ENCODE results near the gene ANKRD28. TPM values are rescaled to one million over a fixed set of nuclear protein-coding genes. Genes with fewer than 3 reads are reported as not detected.

ANKRD28 gene
- total and polyA plus RNA-seq, 9 of the 15 experiments (the other 6 are each of a cell fraction or from before 2014, with no cell fraction given): 11.7 to 66.0 (median 36.7) TPM

DNA sequence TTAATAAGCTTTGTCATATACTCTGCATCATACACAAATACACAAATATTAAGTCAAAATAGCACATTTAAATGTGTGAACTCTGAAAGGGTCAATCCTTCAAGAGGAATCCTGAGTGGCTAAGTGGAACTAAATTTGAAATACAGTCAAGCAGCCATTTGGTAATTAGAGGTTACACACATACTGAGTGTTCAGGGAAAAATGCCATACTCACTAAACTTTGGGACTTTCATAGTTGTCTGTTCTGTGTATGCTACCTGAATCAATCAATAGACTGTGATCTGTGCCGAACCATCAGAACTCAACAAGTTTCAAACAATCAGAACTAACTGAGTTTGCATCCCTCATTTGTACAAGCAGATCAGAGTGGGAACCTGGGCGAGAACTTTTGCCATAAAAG, 15.3 kb downstream of the ANKRD28 start (continued):
- TF ChIP-seq, protein P1, sequence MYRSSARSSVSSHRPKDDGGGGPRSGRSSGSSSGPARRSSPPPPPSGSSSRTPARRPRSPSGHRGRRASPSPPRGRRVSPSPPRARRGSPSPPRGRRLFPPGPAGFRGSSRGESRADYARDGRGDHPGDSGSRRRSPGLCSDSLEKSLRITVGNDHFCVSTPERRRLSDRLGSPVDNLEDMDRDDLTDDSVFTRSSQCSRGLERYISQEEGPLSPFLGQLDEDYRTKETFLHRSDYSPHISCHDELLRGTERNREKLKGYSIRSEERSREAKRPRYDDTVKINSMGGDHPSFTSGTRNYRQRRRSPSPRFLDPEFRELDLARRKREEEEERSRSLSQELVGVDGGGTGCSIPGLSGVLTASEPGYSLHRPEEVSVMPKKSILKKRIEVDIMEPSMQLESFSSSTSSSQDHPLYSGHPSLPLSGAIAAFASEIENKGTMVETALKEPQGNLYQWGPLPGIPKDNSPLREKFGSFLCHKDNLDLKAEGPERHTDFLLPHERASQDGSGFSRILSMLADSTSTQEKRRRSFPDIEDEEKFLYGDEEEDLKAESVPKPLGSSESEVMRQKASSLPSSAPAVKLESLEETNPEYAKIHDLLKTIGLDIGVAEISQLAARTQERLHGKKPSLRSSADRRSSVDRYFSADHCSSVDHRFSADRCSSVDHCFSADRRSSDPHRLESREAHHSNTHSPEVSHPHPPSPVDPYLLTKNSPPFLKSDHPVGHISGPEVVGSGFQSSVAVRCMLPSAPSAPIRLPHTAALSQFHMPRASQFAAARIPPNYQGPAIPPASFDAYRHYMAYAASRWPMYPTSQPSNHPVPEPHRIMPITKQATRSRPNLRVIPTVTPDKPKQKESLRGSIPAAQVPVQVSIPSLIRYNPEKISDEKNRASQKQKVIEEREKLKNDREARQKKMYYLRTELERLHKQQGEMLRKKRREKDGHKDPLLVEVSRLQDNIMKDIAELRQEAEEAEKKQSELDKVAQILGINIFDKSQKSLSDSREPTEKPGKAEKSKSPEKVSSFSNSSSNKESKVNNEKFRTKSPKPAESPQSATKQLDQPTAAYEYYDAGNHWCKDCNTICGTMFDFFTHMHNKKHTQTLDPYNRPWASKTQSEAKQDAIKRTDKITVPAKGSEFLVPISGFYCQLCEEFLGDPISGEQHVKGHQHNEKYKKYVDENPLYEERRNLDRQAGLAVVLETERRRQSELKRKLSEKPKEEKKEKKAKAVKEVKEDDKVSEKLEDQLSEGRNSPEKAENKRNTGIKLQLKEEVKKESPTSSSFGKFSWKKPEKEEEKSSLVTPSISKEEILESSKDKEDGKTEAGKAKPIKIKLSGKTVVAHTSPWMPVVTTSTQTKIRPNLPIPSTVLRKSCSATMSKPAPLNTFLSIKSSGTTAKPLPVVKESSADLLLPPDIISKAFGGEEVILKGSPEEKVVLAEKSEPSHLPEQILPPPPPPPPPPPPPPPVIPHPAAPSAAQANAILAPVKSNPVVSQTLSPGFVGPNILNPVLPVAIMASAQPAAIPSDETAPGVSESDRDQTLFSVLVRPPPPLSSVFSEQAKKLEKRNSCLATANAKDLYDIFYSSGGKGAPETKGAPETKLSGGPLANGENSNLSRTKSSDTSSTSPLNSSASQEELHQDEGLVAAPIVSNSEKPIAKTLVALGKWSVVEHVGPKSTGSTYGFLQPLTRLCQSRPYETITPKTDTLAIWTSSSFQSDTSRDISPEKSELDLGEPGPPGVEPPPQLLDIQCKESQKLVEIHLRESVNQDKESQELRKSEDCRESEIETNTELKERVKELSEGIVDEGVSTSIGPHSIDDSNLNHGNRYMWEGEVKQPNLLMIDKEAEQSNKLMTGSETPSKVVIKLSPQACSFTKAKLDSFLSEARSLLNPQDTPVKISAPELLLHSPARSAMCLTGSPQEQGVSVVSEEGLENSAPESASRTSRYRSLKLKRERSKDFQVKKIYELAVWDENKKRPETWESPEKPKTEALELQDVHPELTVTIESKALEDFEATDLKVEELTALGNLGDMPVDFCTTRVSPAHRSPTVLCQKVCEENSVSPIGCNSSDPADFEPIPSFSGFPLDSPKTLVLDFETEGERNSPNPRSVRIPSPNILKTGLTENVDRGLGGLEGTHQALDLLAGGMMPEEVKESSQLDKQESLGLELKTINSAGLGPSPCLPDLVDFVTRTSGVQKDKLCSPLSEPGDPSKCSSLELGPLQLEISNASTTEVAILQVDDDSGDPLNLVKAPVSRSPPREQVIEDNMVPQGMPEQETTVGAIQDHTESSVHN (IDR thresholded peaks at IDR 0.05; ENCODE audit: borderline replicate concordance in 1 of 2, low read depth in 1 of 2): no peak
- no peak for TF ChIP-seq KAT8 (IDR thresholded peaks at IDR 0.05; ENCODE audit: low read depth)
- no peak for TF ChIP-seq CBFB (CRISPR knock-in tag; IDR thresholded peaks at IDR 0.05)
- TF ChIP-seq BHLHE40 (IDR thresholded peaks at IDR 0.05; ENCODE audit: low read length): no peak
- TF ChIP-seq RFX5 (IDR thresholded peaks at IDR 0.05; ENCODE audit: low read depth, low read length): no peak
- TF ChIP-seq CBFA2T3 (IDR thresholded peaks at IDR 0.05): no peak

Data from K562 (cell line).